ENCODE results near the gene GPATCH4. TPM values are rescaled to one million over a fixed set of nuclear protein-coding genes. Genes with fewer than 3 reads are reported as not detected.
A peak's percentile ranks its signal among the peaks of the same experiment; 100 is the strongest.
"Not testable (repeated sequence)": the region's sequence is repeated elsewhere in the genome, so short reads cannot be mapped to it uniquely, and the experiment has no call there.

Gene GPATCH4
- total and polyA plus RNA-seq, 8 donors, result 16.1 to 35.1 (median 28.8) TPM

- no peaks in the 10 kb centered on the region for H3K9me3 ChIP-seq
- H3K4me3 ChIP-seq, result no peak overlapping the region
- peaks cover 0 to 74% of the 10 kb centered on the region in 2 donors for H3K27me3 ChIP-seq
- intact Hi-C loops (cut with DNase I), result no loop called here
- H3K36me3 ChIP-seq, result no peaks in the 10 kb centered on the region
- DNase-seq (peak in 1 of 4 donors; percentile 41), ATAC-seq (no peak)
- H3K27ac ChIP-seq, result no peak overlapping the region
- no peak for TF ChIP-seq CTCF (IDR thresholded peaks at IDR 0.05)
- H3K4me1 ChIP-seq, result no peaks in the 10 kb centered on the region
Measured at GRCh38 chr1:156616463-156616862, 15.2 kb upstream of the GPATCH4 start.

- Histone ChIP-seq H3K36me3 (no peaks in the 10 kb centered on the region), H3K4me3 (no peak overlapping the region), H3K27me3 (peaks cover 0 to 73% of the 10 kb centered on the region in 2 donors), H3K27ac (no peak overlapping the region), H3K4me1 (no peaks in the 10 kb centered on the region), H3K9me3 (no peaks in the 10 kb centered on the region)
- no peak for ATAC-seq
- intact Hi-C loops (cut with DNase I), result no loop called here
- no peak for TF ChIP-seq CTCF (IDR thresholded peaks at IDR 0.05)
- no peak for DNase-seq
Measured at GRCh38 chr1:156615946-156616345, 14.7 kb upstream of the GPATCH4 start.

- H3K4me3 ChIP-seq, result no peak overlapping the region
- H3K4me1 ChIP-seq, result no peaks in the 10 kb centered on the region
- intact Hi-C loops (cut with DNase I), result no loop called here
- no peaks in the 10 kb centered on the region for H3K9me3 ChIP-seq
- no peak for TF ChIP-seq CTCF (IDR thresholded peaks at IDR 0.05)
- ATAC-seq (no peak), DNase-seq (no peak)
- H3K27ac ChIP-seq, result no peak overlapping the region
- no peaks in the 10 kb centered on the region for H3K36me3 ChIP-seq
- peaks cover 0 to 59% of the 10 kb centered on the region in 2 donors for H3K27me3 ChIP-seq
Measured at GRCh38 chr1:156612666-156613065, 11.4 kb upstream of the GPATCH4 start.

- H3K4me1 ChIP-seq; ATAC-seq; H3K9me3 ChIP-seq; DNase-seq; intact Hi-C loops (cut with DNase I); H3K36me3 ChIP-seq; H3K27ac ChIP-seq; H3K4me3 ChIP-seq: not testable (repeated sequence)
- H3K27me3 ChIP-seq, result peaks cover 0 to 39% of the 10 kb centered on the region in 2 donors
Measured at GRCh38 chr1:156610072-156610471, 8.8 kb upstream of the GPATCH4 start.

- peak; percentile 72 for ATAC-seq
- intact Hi-C loops (cut with DNase I), result loop anchor here in 1 of 2 donors (5.0 to 10.0 kb wide), 2 partner anchors 154 to 227 kb away; no protein-coding TSS in a partner anchor
- Histone ChIP-seq H3K4me3 (no peak overlapping the region), H3K9me3 (no peaks in the 10 kb centered on the region), H3K27ac (no peak overlapping the region), H3K36me3 (no peaks in the 10 kb centered on the region), H3K4me1 (no peaks in the 10 kb centered on the region), H3K27me3 (peaks cover 0 to 39% of the 10 kb centered on the region in 2 donors)
- TF ChIP-seq CTCF (IDR thresholded peaks at IDR 0.05), result no peak
- no peak for DNase-seq
Measured at GRCh38 chr1:156608981-156609380, 7.7 kb upstream of the GPATCH4 start.
